Memory B cell (primary cell): ENCODE measurements around the gene AKR1C2.
"Not testable (repeated sequence)": the region's sequence is repeated elsewhere in the genome, so short reads cannot be mapped to it uniquely, and the experiment has no call there.

Experiments
- ATAC-seq: fragments of 150-1000 bp; cut with Tn5 transposase; 2 replicates; pipeline ENCODE4 v1.10.0; 2021; ENCODE audit warnings: low read depth, mild to moderate bottlenecking, moderate library complexity
- DNase-seq, 2 donors: peaks; one replicate each; pipeline ENCODE4 v3.0.0; 2022; ENCODE audit warnings: low spot score in 2 of 2
- H3K27ac Mint-ChIP-seq: one replicate; pipeline ENCODE4 v1.8.0; 2022; ENCODE audit warnings: mild to moderate bottlenecking, moderate library complexity, mixed read lengths
- H3K27me3 Mint-ChIP-seq: one replicate; pipeline ENCODE4 v1.8.0; 2022; ENCODE audit warnings: mixed read lengths
- H3K36me3 Mint-ChIP-seq: one replicate; pipeline ENCODE4 v1.8.0; 2022; ENCODE audit warnings: mild to moderate bottlenecking, mixed read lengths
- H3K4me1 Mint-ChIP-seq: one replicate; pipeline ENCODE4 v1.8.0; 2022; ENCODE audit warnings: mixed read lengths
- H3K4me3 Mint-ChIP-seq: one replicate; pipeline ENCODE4 v1.8.0; 2022; ENCODE audit warnings: mild to moderate bottlenecking, moderate library complexity, mixed read lengths
- H3K9me3 Mint-ChIP-seq: one replicate; pipeline ENCODE4 v1.8.0; 2022; ENCODE audit warnings: mixed read lengths

The AKR1C2 gene

DNA sequence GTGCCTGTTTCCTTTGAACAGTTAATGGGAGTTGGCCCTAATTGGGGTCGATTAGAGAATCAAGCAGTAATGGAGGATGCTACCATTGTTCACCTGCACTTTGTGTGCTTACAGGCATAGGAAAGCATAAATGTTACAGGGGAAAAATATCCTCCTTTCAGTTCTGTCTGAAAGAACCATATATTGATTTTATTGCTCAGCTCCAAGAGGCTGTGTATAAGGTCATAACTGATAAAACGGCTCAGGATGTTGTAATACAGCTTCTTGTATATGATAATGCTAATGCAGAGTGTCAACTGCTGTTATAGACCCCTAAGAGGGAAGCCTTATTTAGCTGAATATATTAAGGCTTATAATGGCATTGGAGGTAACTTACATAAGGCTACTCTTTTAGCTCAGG is 32.9 kb upstream of the AKR1C2 start:
- no peak overlapping the region for H3K27ac Mint-ChIP-seq
- H3K4me1 Mint-ChIP-seq = no peaks in the 10 kb centered on the region
- H3K27me3 Mint-ChIP-seq = peaks cover 2% of the 10 kb centered on the region
- ATAC-seq = no peak
- H3K4me3 Mint-ChIP-seq = no peak overlapping the region
- DNase-seq = no peak
- H3K36me3 Mint-ChIP-seq = peaks cover 2% of the 10 kb centered on the region
- H3K9me3 Mint-ChIP-seq = peaks cover 13% of the 10 kb centered on the region

DNA sequence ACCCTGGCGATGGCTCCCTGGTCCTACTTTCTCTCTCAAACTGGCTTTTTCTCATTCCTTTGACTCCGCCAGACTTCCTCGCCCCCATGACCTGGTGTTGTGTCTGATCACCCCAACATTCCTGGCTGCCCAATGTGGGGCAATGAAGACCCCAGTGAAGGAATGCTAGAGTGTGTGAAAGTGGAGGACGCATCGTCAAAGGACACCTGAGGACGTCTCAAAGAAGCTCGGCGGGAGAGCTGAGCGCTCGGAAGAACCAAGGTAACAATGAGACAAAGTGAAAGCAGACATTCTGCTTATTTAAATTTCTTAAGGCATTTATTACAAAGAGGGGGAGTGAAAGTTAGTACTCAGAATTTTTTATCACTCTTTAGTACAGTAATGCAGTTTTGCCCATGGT is 31.7 kb upstream of the AKR1C2 start:
- ATAC-seq (no peak), DNase-seq (no peak)
- Mint-ChIP-seq H3K4me1 (no peaks in the 10 kb centered on the region), H3K9me3 (peaks cover 15% of the 10 kb centered on the region), H3K36me3 (peaks cover 2% of the 10 kb centered on the region), H3K27me3 (peaks cover 2% of the 10 kb centered on the region), H3K27ac (no peak overlapping the region), H3K4me3 (no peak overlapping the region)

DNA sequence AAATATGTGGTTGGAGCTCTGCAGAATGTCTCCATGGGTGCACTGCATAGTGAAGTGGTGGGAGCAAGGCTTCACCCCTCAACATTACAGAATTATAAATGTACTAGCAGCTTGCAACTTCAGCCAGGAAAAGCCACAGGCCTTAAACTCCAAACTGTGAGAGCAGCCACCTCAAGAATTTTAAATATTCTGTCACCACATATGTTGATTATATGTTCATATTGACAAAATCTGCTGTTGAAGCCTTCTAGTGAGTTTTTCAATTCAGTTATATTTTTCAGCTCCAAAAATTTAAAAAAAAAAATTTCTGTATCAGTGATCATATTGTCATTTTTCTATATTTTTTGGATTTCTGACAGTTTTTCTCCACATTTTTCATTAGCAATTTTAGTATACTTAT is 30.9 kb upstream of the AKR1C2 start:
- Mint-ChIP-seq H3K4me3 (no peak overlapping the region), H3K9me3 (peaks cover 15% of the 10 kb centered on the region), H3K4me1 (no peaks in the 10 kb centered on the region), H3K36me3 (peaks cover 2% of the 10 kb centered on the region), H3K27ac (no peak overlapping the region), H3K27me3 (peaks cover 2% of the 10 kb centered on the region)
- no peak for DNase-seq
- no peak for ATAC-seq

DNA sequence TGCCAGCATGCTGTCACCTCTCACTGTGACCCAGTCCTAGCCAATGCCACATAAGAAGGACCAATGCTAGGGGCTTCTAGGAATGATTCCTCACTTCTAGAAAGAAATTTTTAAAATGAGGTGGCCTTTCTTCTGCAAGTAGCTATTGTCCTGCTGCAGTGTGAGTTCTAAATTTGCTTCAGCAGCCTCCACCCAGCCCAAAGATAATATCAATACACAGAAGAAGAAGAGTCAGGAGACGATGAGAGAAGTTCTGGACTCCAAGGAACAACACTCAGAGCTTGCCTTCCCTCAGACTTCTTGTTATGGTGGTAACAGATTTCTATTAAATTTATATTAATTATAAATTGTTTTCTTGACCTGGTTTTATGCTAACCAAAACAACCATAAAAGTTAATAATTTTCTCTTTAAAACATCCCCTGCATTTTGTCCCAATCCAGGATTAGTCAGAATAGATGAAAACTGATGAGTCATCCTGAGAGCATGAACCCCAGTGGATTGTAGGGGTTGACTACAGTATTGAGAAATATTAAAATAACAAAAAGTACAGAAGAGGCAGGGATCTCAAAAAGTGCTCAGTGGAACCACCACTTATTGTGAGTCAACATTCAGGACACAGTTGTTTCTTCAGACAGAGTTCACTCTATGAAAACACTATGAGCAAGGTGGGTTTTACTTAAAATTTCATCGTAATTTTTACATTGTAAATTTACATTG is 29.6 kb upstream of the AKR1C2 start:
- ATAC-seq (no peak), DNase-seq (no peak)
- peaks cover 14% of the 10 kb centered on the region for H3K9me3 Mint-ChIP-seq
- H3K36me3 Mint-ChIP-seq = peaks cover 2% of the 10 kb centered on the region
- H3K27me3 Mint-ChIP-seq = peaks cover 2% of the 10 kb centered on the region
- H3K27ac Mint-ChIP-seq = no peak overlapping the region
- H3K4me3 Mint-ChIP-seq = no peak overlapping the region
- H3K4me1 Mint-ChIP-seq = no peaks in the 10 kb centered on the region

DNA sequence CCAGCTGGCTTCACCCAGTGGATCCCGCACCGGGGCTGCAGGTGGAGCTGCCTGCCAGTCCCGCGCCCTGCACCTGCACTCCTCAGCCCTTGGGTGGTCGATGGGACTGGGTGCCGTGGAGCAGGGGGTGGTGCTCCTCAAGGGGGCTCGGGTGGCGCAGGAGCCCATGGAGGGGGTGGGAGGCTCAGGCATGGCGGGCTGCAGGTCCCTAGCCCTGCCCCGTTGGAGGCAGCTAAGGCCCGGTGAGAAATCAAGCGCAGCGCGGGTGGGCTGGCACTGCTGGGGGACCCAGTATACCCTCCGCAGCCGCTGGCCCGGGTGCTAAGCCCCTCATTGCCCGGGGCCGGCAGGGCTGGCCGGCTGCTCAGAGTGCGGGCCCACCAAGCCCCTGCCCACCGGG is 28.8 kb upstream of the AKR1C2 start:
- H3K27ac Mint-ChIP-seq, H3K4me3 Mint-ChIP-seq, DNase-seq, ATAC-seq, H3K36me3 Mint-ChIP-seq, H3K27me3 Mint-ChIP-seq, H3K4me1 Mint-ChIP-seq: not testable (repeated sequence)
- H3K9me3 Mint-ChIP-seq = peaks cover 14% of the 10 kb centered on the region

DNA sequence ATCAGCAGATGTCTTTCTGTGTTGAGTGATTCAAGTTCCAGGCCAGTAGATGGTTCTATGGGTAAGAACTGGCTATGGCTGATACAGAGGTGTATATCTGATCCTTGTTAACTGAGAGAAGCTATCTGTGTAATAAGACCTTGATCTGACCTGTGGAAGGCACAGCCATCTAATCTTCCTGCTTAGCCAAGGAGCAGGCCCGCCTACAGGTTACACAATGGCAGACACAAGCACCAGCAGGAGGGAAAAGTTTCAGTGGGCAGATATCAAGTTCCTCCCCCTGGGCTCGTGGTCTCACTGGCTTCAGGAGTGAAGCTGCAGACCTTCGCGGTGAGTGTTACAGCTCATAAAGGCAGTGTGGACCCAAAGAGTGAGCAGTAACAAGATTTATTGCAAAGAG is 27.9 kb upstream of the AKR1C2 start:
- not testable (repeated sequence) for H3K36me3 Mint-ChIP-seq, H3K4me1 Mint-ChIP-seq, H3K27ac Mint-ChIP-seq, H3K27me3 Mint-ChIP-seq, ATAC-seq, H3K4me3 Mint-ChIP-seq, DNase-seq
- peaks cover 14% of the 10 kb centered on the region for H3K9me3 Mint-ChIP-seq

DNA sequence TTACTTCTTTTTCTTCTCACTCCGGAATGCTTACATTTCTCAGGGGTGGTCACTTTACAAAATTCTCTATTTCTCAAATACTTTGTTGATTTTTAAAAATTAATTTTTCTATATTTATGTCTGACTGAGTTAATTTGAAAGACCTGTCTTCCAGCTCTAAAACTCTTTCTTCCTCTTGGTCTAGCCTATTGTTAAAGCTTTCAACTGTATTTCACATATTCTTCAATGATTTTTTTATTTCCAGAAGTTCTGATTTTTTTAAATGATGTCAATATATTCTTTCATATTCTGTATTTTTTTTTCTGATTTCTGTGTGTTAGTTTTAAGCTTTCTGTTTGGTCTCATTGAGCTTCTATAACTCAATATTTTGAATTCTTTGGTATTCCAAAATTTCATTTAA is 27.3 kb upstream of the AKR1C2 start:
- H3K4me1 Mint-ChIP-seq = no peaks in the 10 kb centered on the region
- H3K4me3 Mint-ChIP-seq = no peak overlapping the region
- peaks cover 2% of the 10 kb centered on the region for H3K36me3 Mint-ChIP-seq
- ATAC-seq = no peak
- peaks cover 15% of the 10 kb centered on the region for H3K9me3 Mint-ChIP-seq
- H3K27me3 Mint-ChIP-seq = peaks cover 3% of the 10 kb centered on the region
- no peak for DNase-seq
- H3K27ac Mint-ChIP-seq = no peak overlapping the region

DNA sequence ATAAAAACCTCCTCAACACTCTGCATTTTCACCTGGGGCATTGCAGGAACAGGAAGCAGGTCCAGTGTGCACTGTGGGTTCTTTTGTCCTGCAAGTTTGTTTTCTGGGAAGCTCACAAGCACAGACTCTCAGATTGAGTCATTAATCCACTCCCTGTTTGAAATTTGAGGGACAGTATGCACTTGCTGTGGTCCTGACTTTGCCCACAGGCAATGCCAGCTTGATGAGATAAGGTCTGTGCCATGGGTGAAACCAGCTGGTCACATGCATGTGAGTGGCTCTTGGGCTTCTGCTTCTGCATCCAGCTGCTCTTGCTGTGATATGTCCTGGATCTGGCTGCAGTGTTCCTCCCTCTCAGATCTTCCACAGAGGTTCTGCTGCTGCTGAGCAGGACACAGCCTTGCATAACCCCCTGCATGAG is 21.8 kb upstream of the AKR1C2 start:
- not testable (repeated sequence) for H3K36me3 Mint-ChIP-seq, H3K27ac Mint-ChIP-seq, H3K4me3 Mint-ChIP-seq, H3K27me3 Mint-ChIP-seq, H3K9me3 Mint-ChIP-seq, ATAC-seq, H3K4me1 Mint-ChIP-seq, DNase-seq

DNA sequence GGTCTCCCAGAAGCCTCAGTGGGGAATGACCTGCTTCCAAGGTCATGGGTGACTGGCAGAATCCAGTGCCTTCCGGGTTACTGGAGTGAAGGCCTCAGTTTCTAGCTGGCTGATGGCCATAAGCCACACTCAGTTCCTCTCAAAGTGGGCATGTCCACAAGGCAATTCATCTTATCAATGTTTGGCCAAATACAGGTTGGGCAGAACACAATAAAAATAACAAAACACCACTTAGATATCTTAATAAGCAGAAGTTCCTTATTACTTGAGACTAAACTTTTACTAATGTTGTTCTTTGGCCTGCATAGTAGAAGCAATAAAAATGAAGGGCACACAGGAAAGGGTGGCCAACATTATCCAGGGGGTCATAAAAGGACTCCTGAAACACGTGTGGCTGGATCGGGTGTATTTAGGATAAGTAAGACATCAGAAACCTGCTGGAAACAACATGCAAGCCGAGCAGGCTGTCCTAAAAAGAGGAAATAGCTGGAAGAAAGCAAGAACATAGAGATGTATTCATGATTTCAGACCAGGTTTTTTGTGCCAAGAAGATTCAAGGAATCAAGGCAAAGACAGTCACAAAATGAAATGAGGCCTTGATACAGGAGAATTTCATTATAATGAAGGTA is 19.6 kb upstream of the AKR1C2 start:
- peaks cover 3% of the 10 kb centered on the region for H3K27me3 Mint-ChIP-seq
- H3K4me1 Mint-ChIP-seq = no peaks in the 10 kb centered on the region
- ATAC-seq (no peak), DNase-seq (no peak)
- no peak overlapping the region for H3K27ac Mint-ChIP-seq
- H3K36me3 Mint-ChIP-seq = no peaks in the 10 kb centered on the region
- H3K9me3 Mint-ChIP-seq = peaks cover 3% of the 10 kb centered on the region
- no peak overlapping the region for H3K4me3 Mint-ChIP-seq

DNA sequence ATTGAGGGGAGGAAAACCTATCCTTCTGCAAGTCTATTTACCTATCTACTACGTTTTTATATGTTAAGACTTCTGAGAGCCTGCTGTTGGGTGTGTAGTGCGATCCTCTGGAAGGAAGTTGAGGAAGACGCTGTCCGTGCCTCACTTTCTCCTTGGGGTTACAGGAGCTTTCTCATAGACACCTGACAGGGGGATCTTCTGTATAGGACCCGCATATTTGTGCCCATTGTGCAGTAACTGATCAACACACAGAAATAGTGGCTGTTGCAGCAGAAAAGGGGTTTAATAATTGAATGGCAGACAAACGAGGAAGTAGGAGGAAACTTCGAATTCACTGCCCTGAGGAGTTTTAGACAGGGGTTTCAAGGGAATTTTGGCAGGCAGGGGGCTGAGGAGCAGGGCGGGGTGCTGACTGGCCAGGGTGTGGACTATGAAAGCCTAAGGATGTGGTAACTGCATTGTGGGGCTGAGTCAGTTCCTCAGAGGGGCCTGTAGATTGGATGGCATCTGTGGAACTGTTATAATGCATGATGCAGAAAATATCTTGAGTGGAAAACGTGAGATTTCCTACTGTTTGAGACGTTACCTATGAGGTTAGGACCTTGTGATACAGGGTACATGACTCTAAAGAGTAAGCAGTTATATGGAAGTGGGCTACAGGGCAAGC is 18.1 kb upstream of the AKR1C2 start:
- H3K27me3 Mint-ChIP-seq, H3K36me3 Mint-ChIP-seq, H3K4me3 Mint-ChIP-seq, DNase-seq, H3K27ac Mint-ChIP-seq, H3K4me1 Mint-ChIP-seq, ATAC-seq, H3K9me3 Mint-ChIP-seq: not testable (repeated sequence)

DNA sequence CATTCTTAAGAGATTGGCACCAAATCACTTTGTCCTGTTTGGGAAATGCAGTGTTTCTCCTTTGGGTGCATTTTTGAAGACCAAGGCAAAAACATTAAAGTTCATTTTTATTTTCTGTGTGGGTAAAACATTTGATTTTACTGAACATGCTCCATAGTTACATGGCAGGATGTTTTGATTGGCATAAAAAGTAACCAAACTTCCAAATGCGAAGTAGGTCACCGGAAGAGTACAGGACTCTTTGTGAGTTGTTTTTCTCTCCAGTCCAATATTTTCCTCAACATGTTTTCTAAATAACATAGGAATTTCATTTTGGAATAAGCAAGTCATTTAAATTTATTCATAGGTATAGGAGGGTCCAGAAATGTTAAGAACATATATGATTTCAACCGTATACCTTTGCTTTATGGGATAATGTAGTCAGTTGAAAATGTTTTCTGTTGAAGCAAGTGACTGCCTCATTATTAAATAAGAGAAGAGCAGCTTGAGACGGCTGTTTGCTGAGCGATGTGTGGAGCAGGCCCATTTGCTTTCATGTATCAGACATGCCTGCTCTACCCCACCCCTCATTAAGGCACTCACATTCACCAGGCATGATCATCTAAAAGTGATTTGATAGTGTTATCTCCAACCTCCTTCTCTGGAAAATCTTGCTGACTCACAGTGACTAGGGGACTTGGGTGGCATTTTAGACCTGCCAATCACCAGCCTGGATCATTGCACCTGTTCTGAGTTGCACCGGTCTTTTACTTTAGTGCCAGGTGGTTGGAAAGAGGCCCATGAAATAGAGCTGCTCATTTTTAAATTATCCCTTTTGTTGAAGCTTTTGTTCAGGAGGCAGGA is 16.3 kb upstream of the AKR1C2 start:
- H3K36me3 Mint-ChIP-seq, H3K27me3 Mint-ChIP-seq, H3K4me3 Mint-ChIP-seq, H3K9me3 Mint-ChIP-seq, DNase-seq, ATAC-seq, H3K4me1 Mint-ChIP-seq, H3K27ac Mint-ChIP-seq: not testable (repeated sequence)

DNA sequence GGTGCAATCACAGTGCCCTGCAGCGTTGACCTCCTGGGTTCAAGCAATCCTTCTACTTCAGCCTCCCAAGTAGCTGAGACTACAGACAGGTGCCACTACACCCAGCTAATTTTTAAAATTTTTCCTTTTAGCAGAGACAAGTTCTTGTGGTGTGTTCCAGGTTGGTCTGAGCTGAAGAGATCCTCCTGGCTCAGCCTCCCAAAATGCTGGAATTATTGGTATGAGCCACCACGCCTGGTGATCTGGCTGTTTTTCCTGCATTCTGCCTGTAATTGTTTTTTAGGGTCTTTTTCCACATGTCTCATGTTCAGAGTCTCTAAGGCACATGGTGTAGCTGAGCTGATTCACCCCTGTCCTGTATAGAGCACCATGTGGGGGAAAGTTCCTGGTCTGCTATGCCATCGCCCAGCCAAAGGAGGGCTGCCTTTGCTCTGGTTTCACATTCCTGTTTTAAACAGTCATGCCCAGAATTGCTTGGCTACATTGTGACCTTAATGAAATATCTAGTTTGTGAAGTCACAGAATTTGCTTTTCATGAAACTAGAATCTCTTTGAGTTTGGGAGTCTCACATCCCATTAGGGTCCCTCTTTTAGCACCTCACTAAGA is 15.1 kb upstream of the AKR1C2 start:
- not testable (repeated sequence) for H3K4me1 Mint-ChIP-seq, DNase-seq, H3K36me3 Mint-ChIP-seq, ATAC-seq, H3K27me3 Mint-ChIP-seq, H3K4me3 Mint-ChIP-seq, H3K9me3 Mint-ChIP-seq, H3K27ac Mint-ChIP-seq

DNA sequence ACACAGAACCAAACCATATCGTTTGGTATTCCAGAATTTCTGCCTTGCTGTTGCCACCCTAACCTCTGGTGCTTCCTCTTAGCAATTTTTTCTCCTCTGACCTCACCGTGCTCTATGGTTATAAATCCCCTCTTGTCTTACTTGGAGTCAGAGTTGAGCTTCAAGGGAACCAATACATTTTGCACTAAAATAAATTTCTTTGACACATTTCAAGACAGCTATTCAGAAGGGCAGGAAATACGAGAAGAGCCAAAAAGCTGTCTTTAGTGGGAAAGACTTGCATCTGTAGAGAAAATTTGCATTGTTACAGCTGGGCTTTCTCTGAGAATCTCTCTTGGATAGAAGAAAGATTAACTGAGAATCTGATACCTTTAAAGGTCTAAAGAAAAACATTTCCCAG is 14.5 kb upstream of the AKR1C2 start:
- Mint-ChIP-seq H3K9me3 (peaks cover 2% of the 10 kb centered on the region), H3K4me3 (no peak overlapping the region), H3K36me3 (no peaks in the 10 kb centered on the region), H3K4me1 (no peaks in the 10 kb centered on the region), H3K27me3 (no peaks in the 10 kb centered on the region), H3K27ac (no peak overlapping the region)
- DNase-seq = no peak
- no peak for ATAC-seq

DNA sequence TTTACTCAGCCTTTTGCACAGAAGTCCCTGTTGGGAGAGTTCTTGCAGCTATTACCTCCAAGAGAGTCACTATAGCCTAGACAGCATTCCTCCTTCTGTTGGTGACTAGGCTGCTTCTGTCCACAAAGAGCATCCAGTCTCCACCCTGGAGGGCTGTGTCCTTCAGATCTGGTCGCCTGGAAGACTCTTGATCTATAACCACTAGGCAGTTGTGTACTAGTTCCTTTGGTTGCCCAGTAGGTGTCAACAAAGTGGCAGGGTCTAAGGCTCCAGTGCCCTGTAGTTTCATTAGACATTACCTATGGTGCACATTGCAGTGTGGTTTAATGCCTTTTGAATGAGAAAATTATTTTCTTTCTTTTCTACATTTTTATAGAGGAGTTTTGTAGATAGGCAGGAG is 11.3 kb upstream of the AKR1C2 start:
- DNase-seq = no peak
- ATAC-seq = no peak
- Mint-ChIP-seq H3K4me1 (no peaks in the 10 kb centered on the region), H3K4me3 (no peak overlapping the region), H3K9me3 (peaks cover 1% of the 10 kb centered on the region), H3K27me3 (no peaks in the 10 kb centered on the region), H3K36me3 (no peaks in the 10 kb centered on the region), H3K27ac (no peak overlapping the region)
